Retina (tissue), 1 donor: Measurements from ENCODE around the gene NAA50.
A peak's percentile ranks its signal among the peaks of the same experiment; 100 is the strongest.

Source experiments
- DNase-seq: peaks from one replicate; pipeline ENCODE4 v3.0.0-alpha.2; 2016

The NAA50 gene

DNA sequence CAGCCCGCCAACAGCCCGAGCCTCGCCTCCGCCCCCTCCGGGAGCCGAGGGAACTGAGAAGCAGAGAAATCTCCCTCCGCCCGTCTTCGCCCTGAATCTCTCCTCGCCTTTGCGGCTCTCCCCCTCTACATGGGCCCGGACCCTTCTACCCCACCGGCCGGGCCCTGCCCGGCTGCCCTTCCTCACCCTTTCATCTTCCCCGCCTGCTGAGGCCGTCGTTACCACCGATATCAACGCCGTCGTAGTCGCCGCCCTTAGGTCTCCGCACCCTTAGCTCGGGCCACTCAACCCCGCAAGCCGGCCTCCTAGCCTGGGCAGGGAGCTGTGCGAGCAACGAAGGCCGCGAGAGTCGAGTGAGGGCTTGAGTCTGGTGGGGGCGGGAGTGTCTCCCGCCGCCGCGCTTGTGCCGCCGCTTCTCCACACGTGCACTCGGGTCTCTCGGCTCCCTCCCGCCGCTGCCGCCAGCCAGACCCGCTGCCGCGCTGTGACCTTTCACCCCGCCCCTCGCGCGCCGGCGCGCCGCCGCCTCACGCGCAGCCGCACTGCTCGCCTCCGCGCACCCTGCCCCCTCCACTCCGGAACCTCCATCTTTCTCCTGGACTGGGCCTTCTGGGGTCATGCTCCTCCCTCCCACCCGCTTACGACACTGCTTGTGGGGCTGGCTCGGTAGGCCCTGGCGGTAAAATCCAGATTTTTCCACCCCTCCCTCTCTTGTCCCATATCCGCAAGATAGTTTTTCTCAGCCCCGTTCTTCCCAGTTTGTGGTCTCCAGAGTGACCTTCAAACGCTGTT is at the start of gene NAA50:
Gene NAA50, minus strand, starts transcription at position 494 of the 792 bp plus-strand sequence. Its CDS starts 300 bp downstream, at position 194.
- DNase-seq: peak; percentile 97

DNA sequence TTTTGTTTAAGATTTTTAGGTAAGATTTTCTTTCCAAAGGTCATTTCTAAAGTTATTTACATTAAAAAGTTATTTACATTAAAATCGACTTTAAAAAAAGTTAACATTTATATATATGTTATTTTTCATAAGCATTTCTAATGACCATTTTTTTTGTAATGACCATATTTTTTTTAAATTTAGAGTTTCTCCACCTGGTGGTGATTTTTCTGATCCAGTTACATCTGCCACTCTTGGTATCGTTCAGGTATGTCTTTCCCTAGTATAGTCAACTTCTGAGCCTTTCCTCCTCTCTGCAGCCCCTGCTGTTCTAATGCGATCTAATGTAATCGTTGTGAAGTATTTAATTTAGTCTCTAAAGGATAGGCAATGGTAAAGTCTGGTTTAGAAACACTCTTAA is 49.6 kb upstream of the NAA50 start:
- no peak for DNase-seq

DNA sequence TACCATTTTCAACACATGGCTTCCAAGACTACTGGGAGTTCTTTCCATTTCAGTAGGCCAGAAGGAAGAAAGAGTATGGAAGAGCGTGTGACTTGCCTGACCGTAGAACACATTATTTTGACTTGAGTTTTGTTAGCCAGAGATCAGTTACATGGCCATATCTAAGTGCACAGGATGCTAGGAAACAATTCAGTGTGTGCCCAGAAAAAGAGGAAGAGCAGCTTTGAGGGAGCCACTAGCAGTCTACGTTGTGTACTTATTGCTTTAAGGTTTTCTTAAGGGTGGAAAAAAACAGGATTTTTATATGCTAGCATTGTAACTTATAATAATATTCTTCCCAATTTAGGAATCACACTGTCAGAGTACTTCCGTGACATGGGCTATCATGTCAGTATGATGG is 48.5 kb upstream of the NAA50 start:
- DNase-seq: no peak

DNA sequence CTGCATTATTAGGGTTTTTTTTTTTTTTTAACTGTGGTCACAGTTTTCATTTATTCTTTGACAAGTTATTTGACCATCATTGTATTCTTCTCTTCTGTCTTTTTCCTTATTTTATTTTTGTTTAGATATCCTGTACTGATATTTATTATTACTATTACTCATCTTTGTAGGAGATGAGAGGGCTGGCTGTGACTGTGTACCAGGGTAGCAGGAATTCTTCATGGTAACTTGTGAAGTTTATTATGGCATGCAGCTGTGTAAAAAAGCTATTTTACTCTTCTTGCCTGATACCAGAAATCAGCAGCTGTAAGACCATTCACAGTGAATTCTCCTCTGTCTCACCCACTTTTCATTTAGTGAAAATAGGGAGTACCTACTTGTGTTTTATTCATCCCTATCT is 45.3 kb upstream of the NAA50 start:
- no peak for DNase-seq

DNA sequence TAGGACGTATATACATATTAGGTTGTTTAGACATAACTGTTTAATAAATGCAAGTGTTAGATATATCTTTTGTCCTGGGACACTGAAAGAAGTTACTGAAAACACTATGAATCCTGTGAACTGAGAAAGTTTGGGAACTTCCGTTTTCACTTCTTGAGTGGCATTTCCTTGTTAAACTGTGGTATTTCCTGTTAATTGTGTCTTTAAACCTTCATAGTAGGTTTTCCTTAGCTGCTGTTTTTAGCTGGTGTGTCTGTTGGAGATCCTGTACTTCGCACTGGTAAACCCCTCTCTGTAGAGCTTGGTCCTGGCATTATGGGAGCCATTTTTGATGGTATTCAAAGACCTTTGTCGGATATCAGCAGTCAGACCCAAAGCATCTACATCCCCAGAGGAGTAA is 37.9 kb upstream of the NAA50 start:
- no peak for DNase-seq

DNA sequence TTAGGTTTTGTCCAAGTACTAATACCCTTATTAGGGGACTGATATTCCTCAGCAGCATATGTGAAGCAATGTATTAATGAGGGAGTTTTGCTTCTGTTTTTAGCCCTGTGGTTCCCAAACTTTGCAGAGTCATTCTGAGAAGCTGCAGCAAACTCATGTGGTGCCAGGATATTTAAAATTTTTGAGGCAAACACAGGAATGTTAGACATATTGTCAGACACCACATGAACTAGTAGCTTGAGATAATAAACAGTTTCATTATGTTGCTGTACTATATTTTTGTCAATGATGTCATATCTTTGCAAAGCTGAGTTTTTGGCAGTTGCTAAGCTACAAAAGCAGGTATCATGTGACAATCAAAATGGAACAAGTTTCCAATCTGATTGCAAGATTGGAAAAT is 37.4 kb upstream of the NAA50 start:
- DNase-seq: no peak

DNA sequence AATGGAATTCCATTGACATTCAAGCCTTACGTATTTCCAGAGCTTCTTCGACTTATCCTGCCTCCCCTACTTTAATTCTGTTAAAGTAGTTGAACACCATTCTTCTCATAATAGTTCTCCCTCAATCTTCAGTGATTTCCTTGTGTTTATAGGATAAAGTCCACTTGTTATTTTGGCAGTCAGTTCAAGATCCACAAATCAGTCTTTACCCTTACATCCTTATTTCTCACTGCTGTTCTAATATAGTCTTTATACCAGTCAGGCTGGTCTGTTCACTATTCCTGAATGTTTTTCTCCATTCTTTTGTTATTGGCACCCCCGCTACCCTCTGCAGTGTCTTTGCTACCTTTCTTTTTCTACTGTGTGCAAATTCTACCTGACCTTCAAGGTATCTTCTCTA is 30.5 kb upstream of the NAA50 start:
- DNase-seq: no peak

DNA sequence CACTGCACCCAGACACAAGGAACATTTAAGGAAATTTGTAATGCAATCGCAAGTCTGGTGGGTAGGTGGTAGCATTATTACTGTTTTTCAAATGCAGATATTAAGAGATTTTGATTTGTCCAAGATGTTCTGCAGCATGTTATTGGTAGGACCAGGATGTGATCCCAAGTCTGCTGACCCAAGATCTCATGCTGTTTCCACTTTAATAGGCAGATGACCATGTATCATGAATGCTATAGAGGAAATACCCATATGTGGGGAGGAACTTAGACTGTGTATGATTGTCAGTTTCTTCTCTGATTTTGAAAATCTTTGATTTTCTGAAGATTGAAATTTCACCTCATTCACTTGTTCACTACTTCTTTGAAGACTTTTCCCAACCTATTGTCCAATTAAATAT is 29.5 kb upstream of the NAA50 start:
- DNase-seq: no peak

DNA sequence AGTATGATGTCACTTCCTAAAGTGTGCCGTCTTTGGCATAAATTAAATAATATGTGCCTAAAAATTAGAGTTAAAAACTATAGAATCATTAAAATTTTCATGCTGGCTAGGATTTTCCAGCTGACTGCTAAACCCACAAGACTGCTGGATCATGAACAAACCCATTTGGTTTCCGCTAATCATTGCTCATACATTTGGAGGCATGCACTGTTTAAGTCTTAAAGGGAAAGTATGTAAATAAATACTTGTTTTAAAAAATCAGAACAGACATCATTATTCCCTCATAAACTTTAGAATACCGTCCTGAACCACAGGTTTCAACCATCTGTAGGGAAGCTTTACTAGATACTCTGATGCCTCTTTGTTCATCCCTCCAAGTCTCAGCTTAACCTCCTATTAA is 27.3 kb upstream of the NAA50 start:
- DNase-seq: no peak

DNA sequence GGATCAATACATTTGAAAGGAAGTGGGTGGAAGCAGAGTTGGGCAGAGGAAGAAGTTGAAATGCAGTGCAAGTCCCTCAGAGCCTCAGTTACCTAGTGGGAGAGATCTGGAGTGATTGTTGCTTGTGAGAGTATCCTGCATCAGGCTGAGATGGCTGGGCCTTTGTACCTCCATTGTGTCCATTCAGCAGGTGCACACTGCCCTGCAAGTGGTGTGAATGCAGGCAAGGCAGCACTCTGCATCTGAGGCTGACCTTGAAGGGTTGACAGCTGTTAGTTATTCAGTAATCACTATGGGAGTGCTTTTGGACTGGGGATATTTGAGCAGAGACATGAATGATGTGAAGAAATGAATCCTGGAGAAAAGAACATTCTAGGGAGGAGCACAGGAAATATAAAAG is 25.9 kb upstream of the NAA50 start:
- DNase-seq: no peak

DNA sequence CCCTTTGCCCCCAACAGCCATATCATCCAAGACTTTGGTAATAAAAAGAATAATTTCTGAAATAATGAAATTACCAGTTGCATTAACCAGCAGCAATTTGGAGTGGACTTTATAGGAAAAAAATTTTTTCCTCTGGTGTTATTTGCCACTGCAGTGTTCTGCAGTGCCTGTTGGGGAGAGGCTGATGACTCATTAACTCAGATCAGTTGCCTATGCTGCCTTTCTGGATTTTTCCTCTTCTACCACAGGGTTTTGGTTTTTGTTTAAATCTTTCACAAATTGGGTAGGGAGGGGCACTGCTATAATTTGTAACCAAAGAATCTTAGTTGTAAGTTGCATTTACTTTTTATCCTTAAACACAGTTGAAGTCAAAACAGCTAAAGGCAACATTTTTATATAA is 23.5 kb upstream of the NAA50 start:
- DNase-seq: no peak

DNA sequence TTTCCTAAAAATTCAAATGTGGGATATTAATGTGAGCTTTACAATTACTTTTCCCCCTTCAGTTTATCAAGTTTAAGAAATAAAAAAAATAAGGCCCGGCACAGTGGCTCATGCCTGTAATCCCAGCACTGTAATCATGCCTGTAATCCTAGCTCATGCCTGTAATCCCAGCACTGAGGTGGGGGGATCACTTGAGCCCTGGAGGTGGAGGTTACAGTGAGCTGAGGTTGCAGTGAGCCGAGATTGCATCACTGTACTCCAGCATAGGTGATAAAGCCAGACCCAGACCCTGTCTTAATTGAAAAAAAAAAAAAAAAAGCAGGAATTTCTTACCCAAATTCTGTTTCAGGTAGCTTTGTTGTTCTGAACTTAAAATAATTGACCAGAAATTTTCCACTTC is 18.6 kb upstream of the NAA50 start:
- no peak for DNase-seq

DNA sequence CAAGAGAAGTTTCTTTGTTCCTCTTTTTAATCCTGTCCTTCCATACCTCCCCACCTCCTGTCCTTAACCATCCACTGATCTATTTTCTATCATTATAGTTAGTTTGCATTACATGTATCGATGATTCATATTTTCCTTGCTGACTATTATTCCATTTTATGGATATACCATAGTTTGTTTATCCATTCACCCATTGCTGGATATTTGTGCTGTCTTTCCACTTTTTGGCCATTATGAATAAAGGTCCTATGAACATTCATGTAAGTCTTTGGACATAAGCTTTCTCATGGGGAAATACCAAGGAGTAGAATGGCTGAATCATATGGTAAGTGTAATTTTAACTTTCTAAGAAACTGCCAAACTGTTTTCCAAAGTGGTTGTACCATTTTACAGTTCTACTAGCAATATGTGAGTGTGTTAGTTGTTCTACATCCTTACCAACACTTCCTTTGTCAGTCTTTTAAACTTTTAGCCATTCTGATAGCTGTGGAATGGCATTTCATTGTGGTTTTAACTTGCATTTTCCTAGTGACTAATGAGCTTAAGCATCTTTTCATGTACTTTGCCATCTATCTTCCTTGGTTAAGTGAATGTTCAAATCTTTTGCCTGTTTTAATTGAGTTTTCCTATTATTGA is 12.5 kb upstream of the NAA50 start:
- no peak for DNase-seq

DNA sequence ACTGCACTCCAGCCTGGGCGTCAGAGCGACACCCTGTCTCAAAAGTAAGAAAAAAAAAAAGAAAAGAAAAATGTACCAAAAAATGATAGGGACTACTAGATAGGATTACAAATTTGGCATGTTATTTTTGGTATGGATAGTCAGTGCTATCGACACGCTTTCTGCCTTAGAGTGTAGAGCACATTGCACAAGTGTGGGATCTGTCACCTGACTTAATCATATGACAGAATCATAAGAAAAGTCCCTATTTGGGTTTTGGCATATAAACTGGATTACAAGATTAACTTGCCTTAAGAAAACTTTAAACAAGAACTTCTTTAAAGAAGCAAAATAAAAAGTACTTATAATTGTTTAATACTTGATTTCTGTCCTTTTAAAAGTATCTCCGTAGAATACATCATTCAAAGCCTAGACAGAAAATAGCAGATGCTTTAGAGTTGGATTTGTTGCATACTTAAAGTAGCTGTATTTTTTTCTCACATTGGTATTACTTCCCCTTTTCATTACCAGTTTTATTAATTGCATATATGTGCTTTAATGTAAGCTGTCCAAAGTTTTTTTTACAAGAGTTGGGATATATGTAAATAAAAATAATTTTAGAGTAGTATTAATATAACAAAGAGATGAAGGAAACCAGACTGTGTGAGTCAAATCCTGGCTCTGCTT is 8.6 kb upstream of the NAA50 start:
- DNase-seq: no peak

DNA sequence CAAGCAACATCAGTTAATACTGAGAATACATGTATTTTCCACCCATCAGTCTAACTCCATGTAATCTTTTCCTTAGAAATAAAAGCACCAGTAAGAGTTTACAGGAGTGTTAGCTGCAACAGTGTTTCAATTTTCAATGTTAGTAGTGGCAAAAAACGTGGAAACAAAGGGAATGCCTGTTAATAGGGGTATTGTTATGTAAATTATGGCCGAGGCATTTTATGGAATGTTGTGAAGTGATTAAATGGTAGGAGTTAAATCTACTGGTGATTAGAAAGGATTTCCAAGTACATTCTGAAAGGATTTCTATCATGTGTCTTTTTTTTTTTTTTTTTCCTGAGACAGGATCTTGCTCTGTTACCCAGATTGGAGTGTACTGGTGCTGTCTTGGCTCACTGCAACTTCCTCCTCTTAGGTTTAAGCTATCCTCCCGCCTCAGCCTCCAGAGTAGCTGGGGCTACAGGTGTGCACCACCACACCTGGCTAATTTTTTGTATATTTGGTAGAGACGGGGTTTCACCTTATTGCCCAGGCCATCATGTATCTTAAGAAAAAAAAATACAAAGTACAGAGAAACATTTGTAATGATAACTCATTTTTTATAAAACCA is 7.4 kb upstream of the NAA50 start:
- DNase-seq: no peak

DNA sequence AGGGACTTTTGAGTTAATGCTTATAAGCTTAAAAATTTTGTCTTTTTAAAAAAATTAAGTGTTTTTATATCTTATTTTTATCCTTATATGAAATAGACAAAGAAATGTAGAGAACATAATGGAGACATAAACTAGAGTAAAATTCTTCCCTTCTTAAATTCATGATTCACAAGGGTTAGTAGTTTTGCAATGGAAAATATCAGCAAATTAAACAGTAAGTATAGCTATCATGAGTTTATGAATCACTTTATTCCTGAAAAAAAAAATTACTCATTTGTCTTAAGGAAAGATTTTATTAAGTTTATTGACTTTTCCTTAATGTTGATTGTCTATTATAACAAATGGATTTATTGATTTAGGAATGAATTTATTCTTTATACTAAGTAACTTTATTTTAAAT is 5.1 kb upstream of the NAA50 start:
- no peak for DNase-seq

DNA sequence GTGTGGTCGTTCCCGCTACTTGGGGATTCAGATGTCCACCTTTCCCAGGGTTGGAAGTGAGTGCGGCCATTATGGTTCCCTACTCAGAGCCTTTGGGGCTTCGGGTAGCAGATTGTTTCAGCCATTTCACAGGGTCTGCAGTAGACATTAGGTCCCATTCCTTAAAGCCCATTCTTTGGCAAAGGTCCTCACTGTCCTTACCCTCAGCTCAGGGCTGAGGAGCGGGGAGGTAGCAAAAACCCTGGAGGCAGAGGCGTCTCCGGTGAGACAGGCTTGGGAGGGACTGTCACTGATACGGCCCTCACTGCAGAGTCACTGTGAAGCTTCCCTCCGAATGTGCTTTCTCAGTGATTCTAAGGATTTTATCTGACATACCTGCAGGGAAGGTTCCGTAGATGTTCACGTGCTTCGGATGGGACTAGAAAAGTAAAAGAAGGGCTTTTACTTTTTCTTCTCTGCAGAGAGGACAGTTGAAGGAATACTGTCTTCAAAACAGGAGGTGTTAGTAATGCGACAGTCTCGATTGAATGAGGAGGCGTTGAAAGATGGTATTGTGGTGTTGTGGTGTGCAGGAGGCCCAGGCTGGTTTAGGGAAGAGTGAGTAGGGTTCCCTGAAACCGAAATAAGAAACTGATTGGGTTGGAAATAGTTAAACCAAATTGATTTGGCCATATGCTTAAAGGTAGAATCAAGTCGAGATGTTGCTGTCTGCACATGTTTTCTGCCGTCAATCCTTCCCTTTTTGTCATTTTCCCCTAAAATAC is 1.4 kb upstream of the NAA50 start:
- no peak for DNase-seq

DNA sequence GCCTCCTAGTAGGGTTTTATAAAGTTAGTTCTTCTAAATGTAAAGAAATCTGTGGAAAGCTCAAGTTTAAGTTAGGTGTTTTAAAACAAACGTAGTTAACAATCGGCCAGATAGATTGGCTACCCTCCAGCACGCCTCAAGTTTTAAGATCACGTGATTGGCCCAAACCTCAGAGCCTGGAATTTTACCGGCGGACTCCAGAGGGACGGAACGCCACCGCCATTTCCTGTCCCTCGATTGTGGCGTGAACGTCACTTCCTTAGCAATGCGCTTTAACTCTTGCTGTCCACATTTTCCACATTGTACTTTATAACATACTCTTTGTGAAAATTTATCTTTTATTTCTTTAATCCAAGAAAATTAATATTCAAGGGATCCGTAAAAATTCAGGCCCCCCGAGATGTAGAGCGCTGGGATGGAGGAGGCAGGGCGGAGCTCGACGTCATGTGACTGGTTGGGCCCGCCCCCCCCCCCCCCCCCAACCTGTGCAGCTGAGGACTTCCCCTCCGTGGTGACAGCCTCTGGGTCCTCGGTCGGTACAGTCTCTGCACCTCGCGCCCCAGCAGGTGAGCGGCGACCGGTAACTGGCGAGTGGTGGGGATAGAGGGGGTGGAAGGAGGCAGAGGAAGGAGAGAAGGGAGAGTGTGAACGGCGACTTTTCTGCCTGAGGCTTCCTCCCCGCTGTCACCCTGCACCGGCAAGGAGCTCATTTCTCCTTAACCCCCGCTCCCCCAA is 666 bp upstream of the NAA50 start, which contains the start of gene ATP6V1A:
Gene ATP6V1A, plus strand, starts transcription at position 488 of the 735 bp plus-strand sequence. CDS start 31,719 bp downstream, outside the sequence.
- peak; percentile 97 for DNase-seq

DNA sequence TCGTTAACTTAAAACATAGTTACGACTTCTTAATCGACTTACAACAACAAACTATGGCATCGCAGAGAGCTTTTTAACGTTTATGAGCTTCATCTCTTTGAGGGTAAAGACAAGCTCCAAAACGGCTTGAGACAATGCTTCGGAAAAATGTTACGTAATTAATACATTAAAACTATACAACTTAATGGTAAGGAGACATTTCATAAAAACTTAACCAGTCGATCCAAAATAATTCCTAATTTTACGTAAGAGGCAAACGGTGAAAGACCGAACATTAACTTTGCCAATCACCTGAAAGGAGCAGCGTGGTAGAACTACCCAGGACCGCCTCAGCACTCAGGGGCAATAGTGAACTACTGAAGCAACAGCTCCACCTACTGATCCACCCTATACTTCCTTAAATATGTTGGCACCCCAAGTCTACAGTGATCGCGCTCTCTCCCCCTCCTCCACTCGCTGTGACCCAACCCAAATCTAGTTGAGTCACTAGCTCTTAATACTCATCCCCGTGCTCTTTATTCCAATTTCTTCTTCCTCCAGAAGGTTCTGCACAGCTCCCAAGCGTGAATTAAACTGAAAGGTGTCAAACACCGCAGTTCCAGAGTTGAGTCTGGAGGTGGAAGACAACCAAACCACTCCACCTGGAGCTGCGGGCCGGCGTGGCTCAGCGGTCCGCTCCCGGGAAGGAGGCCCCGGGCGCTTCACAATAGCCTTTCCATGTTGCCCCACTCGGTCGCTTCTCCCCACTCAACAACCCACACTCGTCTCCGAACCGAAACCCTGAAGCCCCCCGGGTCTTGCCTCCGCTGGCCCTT is 901 bp downstream of the NAA50 start:
- no peak for DNase-seq

DNA sequence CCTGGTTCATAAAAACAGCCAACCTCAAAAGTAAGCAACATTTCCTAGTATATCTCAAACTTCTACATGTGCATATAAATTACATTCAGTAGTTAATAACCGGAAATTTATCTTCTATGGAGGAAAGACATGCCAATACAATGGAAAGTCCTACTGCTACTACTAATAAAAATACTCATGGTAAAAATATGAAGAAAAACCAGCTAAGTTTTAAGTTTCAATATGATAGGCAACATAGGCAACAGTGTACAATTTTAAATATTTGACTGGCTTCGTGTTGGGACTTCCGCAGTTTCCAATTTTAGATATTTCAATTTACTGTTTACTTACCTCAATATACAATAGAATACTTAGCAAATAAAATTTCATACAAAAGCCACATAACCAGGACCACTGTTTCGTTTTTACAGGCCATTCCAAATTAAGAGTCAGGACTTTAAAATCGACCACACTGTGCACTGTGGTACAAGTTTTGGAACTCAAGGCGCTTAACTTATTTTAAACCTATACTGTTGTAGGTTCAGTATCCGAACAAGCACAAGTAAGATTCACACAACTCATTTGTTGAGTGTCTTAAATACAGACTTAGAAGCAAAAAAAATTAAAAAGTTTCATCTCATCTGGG is 2.9 kb downstream of the NAA50 start:
- DNase-seq: no peak

DNA sequence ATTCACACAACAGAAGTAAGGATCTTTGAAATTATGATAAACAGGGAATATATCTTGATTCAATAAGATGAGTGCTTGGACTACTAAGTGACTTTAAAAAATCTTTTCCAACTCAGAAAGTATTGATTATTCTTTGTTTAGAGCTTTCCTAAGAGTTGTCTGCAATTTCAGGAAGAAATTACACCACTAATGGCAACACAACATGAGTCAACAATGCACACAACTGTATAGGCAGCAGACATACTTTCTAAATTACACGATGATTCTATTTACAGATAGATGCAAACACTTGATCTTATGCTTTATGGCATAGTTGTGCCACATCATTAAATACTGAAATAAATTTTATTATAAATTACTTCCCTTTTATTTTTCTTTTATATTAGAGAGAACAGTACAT is 4.4 kb downstream of the NAA50 start:
- DNase-seq: no peak
